ENCODE data around the gene INPP4A. TPM values are rescaled to one million over a fixed set of nuclear protein-coding genes. Genes with fewer than 3 reads are reported as not detected.

Gene INPP4A
- total RNA-seq, 1 experiment from 2014 or later: 23.4 TPM

GRCh38 chr2:98565941-98566340 is 121.3 kb downstream of the INPP4A start:
- Histone ChIP-seq H4K20me1 (ENCODE audit: low read length) (no peaks in the 10 kb centered on the region), H3K9me2 (replicated peaks; ENCODE audit: low read length) (no peaks in the 10 kb centered on the region), H3K27ac (ENCODE audit: low read length) (no peak overlapping the region), H3K36me3 (ENCODE audit: low read depth, low read length) (no peaks in the 10 kb centered on the region; the same call in 1 of the 2 replicates), H3K4me2 (ENCODE audit: low read length) (no peak overlapping the region), H3F3A (ENCODE audit: low read length, unreplicated experiment) (no peaks in the 10 kb centered on the region), H3K27me3 (ENCODE audit: low read length) (no peaks in the 10 kb centered on the region), H3K4me3 (ENCODE audit: low read length) (no peak overlapping the region), H3K9me3 (ENCODE audit: low read length) (no peaks in the 10 kb centered on the region), H3K4me1 (ENCODE audit: insufficient read depth, low read length) (no peaks in the 10 kb centered on the region), H2AFZ (ENCODE audit: low read length) (no peak overlapping the region), H3K79me2 (ENCODE audit: low read length) (no peaks in the 10 kb centered on the region), H3K9ac (ENCODE audit: low read length) (no peak overlapping the region)
- DNase-seq (no peak), ATAC-seq (no peak)
- CTCF ChIA-PET: no interaction called here
- intact Hi-C loops (cut with micrococcal nuclease): no loop called here
- no TSS peak for BruUV-seq (replicated peaks)
- TF ChIP-seq EZH2phosphoT487 (IDR thresholded peaks at IDR 0.05; ENCODE audit: borderline replicate concordance, low read length): no peak
- no peak for TF ChIP-seq EZH2 (IDR thresholded peaks at IDR 0.05; ENCODE audit: low read length, unreplicated experiment)
- no peak for TF ChIP-seq CTCF (conservative IDR thresholded peaks at IDR 0.05; ENCODE audit: low read depth, low read length)
- POLR2A ChIA-PET (ENCODE audit: unreplicated experiment): no interaction called here

- BruUV-seq (replicated peaks): no TSS peak
- no peak for ATAC-seq
- intact Hi-C loops (cut with micrococcal nuclease): no loop called here
Measured at GRCh38 chr2:98568161-98568956, 123.7 kb downstream of the INPP4A start.

More at GRCh38 chr2:98568161-98568956, 123.7 kb downstream of the INPP4A start:
- no peak overlapping the region for H3K4me3 ChIP-seq (ENCODE audit: low read length)
- no peaks in the 10 kb centered on the region for H3K9me3 ChIP-seq (ENCODE audit: low read length)
- H3K36me3 ChIP-seq (ENCODE audit: low read depth, low read length): no peaks in the 10 kb centered on the region; the same call in none of the 2 replicates
- H3K27me3 ChIP-seq (ENCODE audit: low read length): no peaks in the 10 kb centered on the region
- H2AFZ ChIP-seq (ENCODE audit: low read length): no peak overlapping the region
- no peaks in the 10 kb centered on the region for H3K4me1 ChIP-seq (ENCODE audit: insufficient read depth, low read length)
- H3F3A ChIP-seq (ENCODE audit: low read length, unreplicated experiment): no peaks in the 10 kb centered on the region
- no peak for DNase-seq
- CTCF ChIA-PET: no interaction called here
- TF ChIP-seq EZH2phosphoT487 (IDR thresholded peaks at IDR 0.05; ENCODE audit: borderline replicate concordance, low read length) (no peak), CTCF (conservative IDR thresholded peaks at IDR 0.05; ENCODE audit: low read depth, low read length) (no peak), EZH2 (IDR thresholded peaks at IDR 0.05; ENCODE audit: low read length, unreplicated experiment) (no peak)
- H3K9me2 ChIP-seq (replicated peaks; ENCODE audit: low read length): no peaks in the 10 kb centered on the region
- no peak overlapping the region for H3K4me2 ChIP-seq (ENCODE audit: low read length)
- H3K9ac ChIP-seq (ENCODE audit: low read length): no peak overlapping the region
- H4K20me1 ChIP-seq (ENCODE audit: low read length): no peaks in the 10 kb centered on the region
- H3K27ac ChIP-seq (ENCODE audit: low read length): no peak overlapping the region
- POLR2A ChIA-PET (ENCODE audit: unreplicated experiment): no interaction called here
- H3K79me2 ChIP-seq (ENCODE audit: low read length): no peaks in the 10 kb centered on the region

Data from PC-3 (cell line).